ENCODE measurements around the gene IL22. TPM values are rescaled to one million over a fixed set of nuclear protein-coding genes. Genes with fewer than 3 reads are reported as not detected.
A peak's percentile ranks its signal among the peaks of the same experiment; 100 is the strongest.
"Not testable (repeated sequence)": the region's sequence is repeated elsewhere in the genome, so short reads cannot be mapped to it uniquely, and the experiment has no call there.

The IL22 gene
- total and polyA plus RNA-seq, 5 experiments from 2014 or later = not detected

GRCh38 chr12:68223067-68223747 is 30.2 kb downstream of the IL22 start:
- POLR2A ChIA-PET = interaction anchor here (0.9 to 1.7 kb wide), 5 partner anchors 11 to 55 kb away, joined by 3 to 8 read pairs (median 3); no protein-coding TSS in a partner anchor
- peak; percentile 47 to 84 (median 66) for DNase-seq
- Mint-ChIP-seq H3K4me3 (peak overlapping the region; percentile 0 to 80 (median 70)), H3K9me3 (no peaks in the 10 kb centered on the region), H3K4me1 (peaks cover 3 to 9% (median 7%) of the 10 kb centered on the region in 4 donors), H3K27ac (peak overlapping the region in 5 of 10 donors; percentile 31 to 82 (median 60)), H3K27me3 (peaks cover 0 to 2% (median 0%) of the 10 kb centered on the region in 5 donors), H3K36me3 (no peaks in the 10 kb centered on the region)
- ATAC-seq = peak; percentile 95 to 99

DNA sequence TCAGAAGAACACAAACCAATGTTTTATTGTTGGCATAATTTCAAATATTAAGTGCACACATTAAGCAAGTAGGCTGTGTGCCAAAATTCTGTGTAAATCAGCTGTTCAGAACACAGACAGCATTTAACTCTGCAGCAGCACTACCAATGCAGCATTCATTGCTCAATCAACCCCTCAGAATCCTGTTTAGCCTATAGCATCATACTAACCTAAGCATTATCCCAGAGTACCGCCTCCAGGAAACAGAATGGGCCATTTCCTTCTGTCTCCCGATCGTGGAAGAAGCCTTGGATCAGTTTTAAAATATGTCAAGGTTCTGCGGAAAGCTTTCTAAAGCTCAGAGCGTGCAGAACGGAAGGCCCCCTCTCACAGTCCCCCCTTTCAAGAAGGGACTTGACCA is 31.1 kb downstream of the IL22 start:
- Mint-ChIP-seq H3K4me3 (no peak overlapping the region), H3K4me1 (peaks cover 3 to 9% (median 7%) of the 10 kb centered on the region in 4 donors), H3K27ac (no peak overlapping the region), H3K27me3 (peaks cover 0 to 4% (median 0%) of the 10 kb centered on the region in 5 donors), H3K9me3 (no peaks in the 10 kb centered on the region), H3K36me3 (no peaks in the 10 kb centered on the region)
- DNase-seq = no peak
- no peak for ATAC-seq
- POLR2A ChIA-PET = interaction anchor here (0.9 to 1.7 kb wide), 4 partner anchors 12 to 98 kb away, joined by 3 to 8 read pairs (median 4); no protein-coding TSS in a partner anchor

GRCh38 chr12:68221497-68221896 is 31.9 kb downstream of the IL22 start:
- DNase-seq (no peak), ATAC-seq (no peak)
- H3K36me3 Mint-ChIP-seq = no peaks in the 10 kb centered on the region
- H3K9me3 Mint-ChIP-seq = no peaks in the 10 kb centered on the region
- H3K27me3 Mint-ChIP-seq = peaks cover 0 to 4% (median 0%) of the 10 kb centered on the region in 5 donors
- POLR2A ChIA-PET = interaction anchor here (1.1 kb wide), 1 partner anchor 99 kb away, joined by 5 read pairs; no protein-coding TSS in a partner anchor
- H3K4me3 Mint-ChIP-seq = no peak overlapping the region
- peaks cover 3 to 9% (median 7%) of the 10 kb centered on the region in 4 donors for H3K4me1 Mint-ChIP-seq
- H3K27ac Mint-ChIP-seq = no peak overlapping the region

GRCh38 chr12:68210875-68211274 is 42.5 kb downstream of the IL22 start:
- POLR2A ChIA-PET = no interaction called here
- Mint-ChIP-seq H3K4me3 (no peak overlapping the region), H3K4me1 (peaks cover 7 to 18% (median 11%) of the 10 kb centered on the region in 4 donors), H3K9me3 (peaks cover 0 to 9% (median 2%) of the 10 kb centered on the region in 9 donors), H3K27ac (no peak overlapping the region), H3K36me3 (peaks cover 0 to 8% (median 0%) of the 10 kb centered on the region in 3 donors), H3K27me3 (peaks cover 0 to 2% (median 0%) of the 10 kb centered on the region in 5 donors)
- DNase-seq (no peak), ATAC-seq (no peak)

GRCh38 chr12:68209048-68209728 is 44.2 kb downstream of the IL22 start:
- H3K36me3 Mint-ChIP-seq, H3K27ac Mint-ChIP-seq, POLR2A ChIA-PET, H3K4me3 Mint-ChIP-seq, H3K9me3 Mint-ChIP-seq, H3K27me3 Mint-ChIP-seq, ATAC-seq, DNase-seq: not testable (repeated sequence)
- peaks cover 7 to 18% (median 11%) of the 10 kb centered on the region in 4 donors for H3K4me1 Mint-ChIP-seq

- Mint-ChIP-seq H3K27me3 (peaks cover 0 to 2% (median 0%) of the 10 kb centered on the region in 5 donors), H3K4me3 (no peak overlapping the region), H3K4me1 (peaks cover 12 to 32% (median 21%) of the 10 kb centered on the region in 4 donors), H3K27ac (no peak overlapping the region), H3K36me3 (peaks cover 0 to 8% (median 0%) of the 10 kb centered on the region in 3 donors), H3K9me3 (peaks cover 0 to 7% (median 2%) of the 10 kb centered on the region in 9 donors)
- POLR2A ChIA-PET = interaction anchor here (1.2 kb wide), 1 partner anchor 26 kb away, joined by 3 read pairs; no protein-coding TSS in a partner anchor
- no peak for DNase-seq
- ATAC-seq = no peak
Observed at GRCh38 chr12:68207276-68207675, 46.1 kb downstream of the IL22 start.

GRCh38 chr12:68206446-68206845 is 47.0 kb downstream of the IL22 start:
- DNase-seq (no peak), ATAC-seq (no peak)
- peaks cover 0 to 2% (median 0%) of the 10 kb centered on the region in 5 donors for H3K27me3 Mint-ChIP-seq
- H3K27ac Mint-ChIP-seq = no peak overlapping the region
- no peak overlapping the region for H3K4me3 Mint-ChIP-seq
- H3K4me1 Mint-ChIP-seq = peaks cover 8 to 24% (median 17%) of the 10 kb centered on the region in 4 donors
- peaks cover 0 to 2% (median 0%) of the 10 kb centered on the region in 9 donors for H3K9me3 Mint-ChIP-seq
- POLR2A ChIA-PET = no interaction called here
- H3K36me3 Mint-ChIP-seq = no peaks in the 10 kb centered on the region

DNA sequence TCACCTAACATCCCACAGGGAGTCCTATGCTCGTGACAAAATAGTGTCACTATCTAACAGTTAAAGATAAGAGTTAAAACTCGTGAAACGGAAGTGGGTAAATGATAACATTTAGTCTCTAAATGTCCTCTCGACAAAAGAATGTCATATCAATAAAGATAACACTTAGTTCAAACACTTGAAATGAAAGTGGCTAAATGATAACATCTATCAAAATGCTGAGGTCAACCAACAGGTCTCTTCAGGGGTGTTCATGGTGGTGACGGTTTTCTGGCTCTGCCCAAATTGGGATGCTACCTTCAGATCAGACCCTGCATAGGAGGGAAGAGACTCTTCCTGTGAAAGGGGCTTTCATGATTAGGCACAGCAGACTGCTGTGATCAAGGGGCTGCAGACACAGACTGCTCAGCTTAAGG is 49.9 kb downstream of the IL22 start:
- peak overlapping the region in 4 of 10 donors; percentile 1 to 32 (median 6) for H3K27ac Mint-ChIP-seq
- DNase-seq (no peak), ATAC-seq (peak; percentile 44 to 75)
- H3K4me1 Mint-ChIP-seq = peaks cover 10 to 37% (median 32%) of the 10 kb centered on the region in 4 donors
- POLR2A ChIA-PET = interaction anchor here (0.8 kb wide), 1 partner anchor 9 kb away, joined by 5 read pairs; no protein-coding TSS in a partner anchor
- H3K4me3 Mint-ChIP-seq = peak overlapping the region in 3 of 10 donors; percentile 0 to 19 (median 8)
- H3K36me3 Mint-ChIP-seq = no peaks in the 10 kb centered on the region
- H3K9me3 Mint-ChIP-seq = peaks cover 0 to 2% (median 0%) of the 10 kb centered on the region in 9 donors
- no peaks in the 10 kb centered on the region for H3K27me3 Mint-ChIP-seq

DNA sequence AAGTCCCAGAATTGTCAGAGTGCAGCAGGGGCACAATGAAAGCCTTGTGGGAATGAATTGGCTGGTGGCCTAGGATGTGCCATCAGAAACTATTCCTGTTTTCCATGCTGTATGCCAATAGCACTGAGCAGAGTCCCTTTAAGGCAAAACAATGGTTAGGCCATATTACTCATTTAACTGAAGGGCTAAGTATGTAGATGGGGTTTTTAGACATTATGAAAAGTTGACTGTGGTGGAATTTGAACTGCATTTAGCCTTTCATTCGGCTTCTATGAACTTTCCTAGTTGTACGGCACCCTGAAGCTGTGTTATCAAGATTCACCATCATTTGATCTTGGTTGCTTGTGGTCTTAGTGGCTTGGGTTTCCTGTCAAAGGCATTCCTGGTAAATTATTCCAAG is 52.5 kb downstream of the IL22 start:
- POLR2A ChIA-PET = no interaction called here
- ATAC-seq (no peak), DNase-seq (no peak)
- Mint-ChIP-seq H3K27me3 (no peaks in the 10 kb centered on the region), H3K36me3 (no peaks in the 10 kb centered on the region), H3K27ac (peak overlapping the region in 1 of 10 donors; percentile 36), H3K9me3 (no peaks in the 10 kb centered on the region), H3K4me3 (no peak overlapping the region), H3K4me1 (peaks cover 10 to 37% (median 32%) of the 10 kb centered on the region in 4 donors)

- Mint-ChIP-seq H3K9me3 (no peaks in the 10 kb centered on the region), H3K4me3 (no peak overlapping the region), H3K36me3 (no peaks in the 10 kb centered on the region), H3K4me1 (peaks cover 10 to 37% (median 32%) of the 10 kb centered on the region in 4 donors), H3K27me3 (no peaks in the 10 kb centered on the region), H3K27ac (no peak overlapping the region)
- DNase-seq (no peak), ATAC-seq (no peak)
- POLR2A ChIA-PET = no interaction called here
Observed at GRCh38 chr12:68199127-68199526, 54.3 kb downstream of the IL22 start.

DNA sequence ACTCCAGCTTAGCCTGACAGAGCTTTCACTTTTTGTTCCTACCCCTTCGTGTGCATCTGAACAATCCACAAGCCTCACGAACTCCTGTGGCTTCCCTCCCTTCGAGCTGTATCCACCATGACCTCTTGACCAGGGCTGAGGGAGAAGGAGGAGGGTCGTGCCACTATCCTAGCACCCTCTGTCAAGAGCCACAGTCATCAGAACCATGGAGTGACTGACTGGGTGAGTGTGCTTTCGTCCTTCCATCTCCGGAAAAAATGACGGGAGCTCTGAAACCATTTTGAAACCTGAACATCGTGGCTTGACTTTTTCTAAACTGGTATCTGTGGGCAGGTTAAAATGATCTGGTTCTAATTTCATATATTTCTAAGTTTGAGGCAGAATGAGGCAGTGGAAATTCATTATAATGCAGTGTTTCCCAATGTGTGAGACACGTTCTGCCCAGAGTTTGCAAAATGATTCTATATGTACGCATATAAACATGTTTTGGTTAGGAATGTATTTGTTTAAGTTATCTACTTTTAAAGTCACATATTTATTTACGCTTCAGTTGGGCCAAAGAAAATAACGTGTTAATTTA is 54.8 kb downstream of the IL22 start:
- ATAC-seq (no peak), DNase-seq (no peak)
- Mint-ChIP-seq H3K4me1 (peaks cover 12 to 34% (median 30%) of the 10 kb centered on the region in 4 donors), H3K27me3 (peaks cover 0 to 2% (median 0%) of the 10 kb centered on the region in 5 donors), H3K36me3 (no peaks in the 10 kb centered on the region), H3K9me3 (no peaks in the 10 kb centered on the region), H3K27ac (peak overlapping the region in 1 of 10 donors; percentile 63), H3K4me3 (peak overlapping the region in 2 of 10 donors; percentile 50 to 82)
- POLR2A ChIA-PET = interaction anchor here (2.2 kb wide), 1 partner anchor 17 kb away, joined by 7 read pairs; no protein-coding TSS in a partner anchor

Measured in naive thymus-derived CD8-positive, alpha-beta T cell (primary cell).